ENCODE results near the gene TMTC1.

The TMTC1 gene

GRCh38 chr12:29742646-29743045 lies 41.1 kb downstream of the TMTC1 start:
- H3K4me3 ChIP-seq (ENCODE audit: low read length), result no peak overlapping the region
- no peaks in the 10 kb centered on the region for H3K4me1 ChIP-seq (ENCODE audit: insufficient read depth, low read length)
- H2AFZ ChIP-seq (ENCODE audit: low read depth, low read length), result no peak overlapping the region
- H3K27me3 ChIP-seq (ENCODE audit: insufficient read depth, low read length), result no peaks in the 10 kb centered on the region
- H3K36me3 ChIP-seq (ENCODE audit: insufficient read depth, low read length), result no peaks in the 10 kb centered on the region
- no peaks in the 10 kb centered on the region for H3K9me3 ChIP-seq (ENCODE audit: low read length)

GRCh38 chr12:29741342-29742241 lies 42.1 kb downstream of the TMTC1 start:
- Histone ChIP-seq H3K27me3 (ENCODE audit: insufficient read depth, low read length) (no peaks in the 10 kb centered on the region), H3K4me3 (ENCODE audit: low read length) (no peak overlapping the region), H3K9me3 (ENCODE audit: low read length) (no peaks in the 10 kb centered on the region), H2AFZ (ENCODE audit: low read depth, low read length) (no peak overlapping the region), H3K36me3 (ENCODE audit: insufficient read depth, low read length) (no peaks in the 10 kb centered on the region), H3K4me1 (ENCODE audit: insufficient read depth, low read length) (no peaks in the 10 kb centered on the region)

GRCh38 chr12:29739279-29739991 lies 44.3 kb downstream of the TMTC1 start:
- Histone ChIP-seq H3K4me1 (ENCODE audit: insufficient read depth, low read length) (no peaks in the 10 kb centered on the region), H2AFZ (ENCODE audit: low read depth, low read length) (no peak overlapping the region), H3K4me3 (ENCODE audit: low read length) (no peak overlapping the region), H3K27me3 (ENCODE audit: insufficient read depth, low read length) (no peaks in the 10 kb centered on the region), H3K36me3 (ENCODE audit: insufficient read depth, low read length) (no peaks in the 10 kb centered on the region), H3K9me3 (ENCODE audit: low read length) (no peaks in the 10 kb centered on the region)

GRCh38 chr12:29738365-29738764 lies 45.4 kb downstream of the TMTC1 start:
- Histone ChIP-seq H3K36me3 (ENCODE audit: insufficient read depth, low read length) (no peaks in the 10 kb centered on the region), H2AFZ (ENCODE audit: low read depth, low read length) (no peak overlapping the region), H3K9me3 (ENCODE audit: low read length) (no peaks in the 10 kb centered on the region), H3K27me3 (ENCODE audit: insufficient read depth, low read length) (no peaks in the 10 kb centered on the region), H3K4me3 (ENCODE audit: low read length) (no peak overlapping the region), H3K4me1 (ENCODE audit: insufficient read depth, low read length) (no peaks in the 10 kb centered on the region)

DNA sequence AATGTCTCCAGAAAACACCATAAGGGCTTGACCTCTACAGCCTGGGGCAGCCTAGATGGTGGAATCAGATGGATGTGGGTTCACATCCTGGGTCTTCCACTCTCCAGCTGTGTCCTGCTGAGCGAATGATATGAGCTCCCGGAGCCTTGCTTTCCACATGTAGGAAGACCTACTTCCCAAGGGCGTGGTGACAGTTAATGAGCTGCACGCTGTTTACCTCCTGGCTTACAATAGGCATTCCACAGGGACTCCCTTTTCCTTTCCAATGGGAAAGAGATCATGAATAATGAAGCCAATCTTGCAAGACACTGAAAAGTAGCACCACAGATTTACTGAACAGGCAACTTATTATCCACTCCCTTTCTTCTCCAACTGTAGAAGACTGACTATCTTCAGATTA lies 46.1 kb downstream of the TMTC1 start:
- no peak overlapping the region for H2AFZ ChIP-seq (ENCODE audit: low read depth, low read length)
- H3K36me3 ChIP-seq (ENCODE audit: insufficient read depth, low read length), result no peaks in the 10 kb centered on the region
- no peaks in the 10 kb centered on the region for H3K4me1 ChIP-seq (ENCODE audit: insufficient read depth, low read length)
- no peak overlapping the region for H3K4me3 ChIP-seq (ENCODE audit: low read length)
- no peaks in the 10 kb centered on the region for H3K9me3 ChIP-seq (ENCODE audit: low read length)
- H3K27me3 ChIP-seq (ENCODE audit: insufficient read depth, low read length), result no peaks in the 10 kb centered on the region

DNA sequence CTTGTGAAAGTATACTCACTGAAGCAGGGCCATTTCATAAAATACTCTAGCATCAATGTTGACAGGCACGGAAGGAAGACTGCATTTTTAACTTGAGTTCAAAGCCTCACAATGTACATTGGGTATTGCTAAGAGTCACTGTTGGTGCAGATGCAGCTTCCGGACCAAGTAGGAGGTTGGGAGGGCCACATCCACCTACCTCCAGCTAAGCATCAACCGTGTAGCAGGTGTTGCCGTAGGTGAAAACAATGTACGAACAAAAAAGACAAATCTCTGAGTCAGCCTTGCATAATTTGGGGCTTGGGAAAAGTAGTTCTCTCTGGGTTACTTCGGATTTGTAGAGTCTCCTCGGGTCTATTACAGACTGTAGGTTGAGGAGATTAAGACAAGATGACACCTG lies 48.1 kb downstream of the TMTC1 start:
- Histone ChIP-seq H2AFZ (ENCODE audit: low read depth, low read length) (no peak overlapping the region), H3K27me3 (ENCODE audit: insufficient read depth, low read length) (no peaks in the 10 kb centered on the region), H3K4me1 (ENCODE audit: insufficient read depth, low read length) (no peaks in the 10 kb centered on the region), H3K36me3 (ENCODE audit: insufficient read depth, low read length) (no peaks in the 10 kb centered on the region), H3K9me3 (ENCODE audit: low read length) (no peaks in the 10 kb centered on the region), H3K4me3 (ENCODE audit: low read length) (no peak overlapping the region)

DNA sequence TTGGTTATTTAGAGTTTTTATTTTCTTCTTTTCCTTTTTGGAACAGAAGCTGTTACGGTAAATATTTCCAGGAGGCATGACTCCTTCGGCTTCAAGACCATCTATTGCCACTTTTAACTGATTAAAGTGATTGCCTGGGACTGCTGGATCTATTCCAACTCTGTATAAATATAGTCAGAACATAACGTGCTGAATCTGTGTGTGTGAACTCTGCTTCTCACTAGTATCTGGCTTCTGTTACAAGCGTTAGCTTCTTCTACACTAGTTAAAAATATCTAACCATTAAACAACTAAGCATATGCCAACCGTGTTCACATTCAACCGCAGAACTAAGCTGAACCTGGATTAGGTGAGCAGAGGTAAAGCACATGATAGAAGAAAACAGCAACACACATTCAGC lies 49.0 kb downstream of the TMTC1 start:
- Histone ChIP-seq H3K36me3 (ENCODE audit: insufficient read depth, low read length) (no peaks in the 10 kb centered on the region), H3K4me1 (ENCODE audit: insufficient read depth, low read length) (no peaks in the 10 kb centered on the region), H3K9me3 (ENCODE audit: low read length) (no peaks in the 10 kb centered on the region), H3K4me3 (ENCODE audit: low read length) (no peak overlapping the region), H2AFZ (ENCODE audit: low read depth, low read length) (no peak overlapping the region), H3K27me3 (ENCODE audit: insufficient read depth, low read length) (no peaks in the 10 kb centered on the region)

GRCh38 chr12:29734305-29734704 lies 49.4 kb downstream of the TMTC1 start:
- Histone ChIP-seq H3K9me3 (ENCODE audit: low read length) (no peaks in the 10 kb centered on the region), H3K4me1 (ENCODE audit: insufficient read depth, low read length) (no peaks in the 10 kb centered on the region), H3K27me3 (ENCODE audit: insufficient read depth, low read length) (no peaks in the 10 kb centered on the region), H2AFZ (ENCODE audit: low read depth, low read length) (no peak overlapping the region), H3K4me3 (ENCODE audit: low read length) (no peak overlapping the region), H3K36me3 (ENCODE audit: insufficient read depth, low read length) (no peaks in the 10 kb centered on the region)

DNA sequence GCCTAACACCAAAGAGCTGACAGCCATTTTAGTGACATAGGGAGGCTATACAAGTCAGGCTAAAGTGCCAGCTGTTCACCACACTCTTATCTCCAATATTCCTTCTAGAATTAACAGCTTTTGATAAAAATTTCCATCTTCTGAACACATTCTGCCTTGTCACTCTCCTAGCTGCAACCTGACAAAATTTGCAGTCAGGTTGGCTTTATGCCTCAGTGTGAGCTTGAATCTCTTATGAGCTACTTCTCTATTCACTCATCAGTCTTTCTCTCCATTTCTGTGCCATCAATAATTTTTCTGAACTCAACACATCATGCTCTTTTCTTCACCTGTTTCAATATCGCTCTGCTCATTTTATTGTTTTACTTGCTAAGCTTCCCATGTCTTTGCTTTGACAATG lies 50.2 kb downstream of the TMTC1 start:
- no peaks in the 10 kb centered on the region for H3K9me3 ChIP-seq (ENCODE audit: low read length)
- no peaks in the 10 kb centered on the region for H3K36me3 ChIP-seq (ENCODE audit: insufficient read depth, low read length)
- H2AFZ ChIP-seq (ENCODE audit: low read depth, low read length), result no peak overlapping the region
- no peak overlapping the region for H3K4me3 ChIP-seq (ENCODE audit: low read length)
- H3K27me3 ChIP-seq (ENCODE audit: insufficient read depth, low read length), result no peaks in the 10 kb centered on the region
- H3K4me1 ChIP-seq (ENCODE audit: insufficient read depth, low read length), result no peaks in the 10 kb centered on the region

DNA sequence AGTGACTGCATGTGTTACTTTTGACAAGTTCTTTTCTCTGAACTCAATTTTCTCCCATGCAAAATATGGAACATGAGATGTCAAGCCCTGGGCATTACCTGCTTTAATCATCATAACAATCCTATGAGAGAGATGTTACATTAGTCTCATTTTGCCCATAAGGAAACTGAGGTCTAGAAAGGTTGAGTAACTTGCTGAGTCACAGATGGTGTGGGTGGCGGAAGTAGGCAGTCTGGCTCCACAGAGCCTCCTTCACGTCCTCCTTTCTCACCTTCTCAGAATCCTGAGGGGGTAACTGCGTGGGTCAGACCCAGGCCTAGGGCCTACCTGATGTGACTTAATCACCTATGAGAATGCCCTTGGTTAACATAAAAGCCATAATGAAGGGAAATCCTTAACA lies 50.7 kb downstream of the TMTC1 start:
- Histone ChIP-seq H3K9me3 (ENCODE audit: low read length) (no peaks in the 10 kb centered on the region), H3K4me3 (ENCODE audit: low read length) (no peak overlapping the region), H3K4me1 (ENCODE audit: insufficient read depth, low read length) (no peaks in the 10 kb centered on the region), H3K27me3 (ENCODE audit: insufficient read depth, low read length) (no peaks in the 10 kb centered on the region), H2AFZ (ENCODE audit: low read depth, low read length) (no peak overlapping the region), H3K36me3 (ENCODE audit: insufficient read depth, low read length) (no peaks in the 10 kb centered on the region)

- Histone ChIP-seq H3K9me3 (ENCODE audit: low read length) (no peaks in the 10 kb centered on the region), H3K27me3 (ENCODE audit: insufficient read depth, low read length) (no peaks in the 10 kb centered on the region), H3K4me3 (ENCODE audit: low read length) (no peak overlapping the region)
Observed at GRCh38 chr12:29732593-29732992, 51.1 kb downstream of the TMTC1 start.

GRCh38 chr12:29732191-29732590 lies 51.6 kb downstream of the TMTC1 start:
- Histone ChIP-seq H2AFZ (ENCODE audit: low read depth, low read length) (no peak overlapping the region), H3K36me3 (ENCODE audit: insufficient read depth, low read length) (no peaks in the 10 kb centered on the region), H3K9me3 (ENCODE audit: low read length) (no peaks in the 10 kb centered on the region), H3K27me3 (ENCODE audit: insufficient read depth, low read length) (no peaks in the 10 kb centered on the region), H3K4me3 (ENCODE audit: low read length) (no peak overlapping the region), H3K4me1 (ENCODE audit: insufficient read depth, low read length) (no peaks in the 10 kb centered on the region)

More at GRCh38 chr12:29732593-29732992, 51.1 kb downstream of the TMTC1 start:
- H3K4me1 ChIP-seq (ENCODE audit: insufficient read depth, low read length), result no peaks in the 10 kb centered on the region
- no peak overlapping the region for H2AFZ ChIP-seq (ENCODE audit: low read depth, low read length)
- no peaks in the 10 kb centered on the region for H3K36me3 ChIP-seq (ENCODE audit: insufficient read depth, low read length)

- no peaks in the 10 kb centered on the region for H3K9me3 ChIP-seq (ENCODE audit: low read length)
- no peaks in the 10 kb centered on the region for H3K27me3 ChIP-seq (ENCODE audit: insufficient read depth, low read length)
- H3K4me1 ChIP-seq (ENCODE audit: insufficient read depth, low read length), result no peaks in the 10 kb centered on the region
- H3K4me3 ChIP-seq (ENCODE audit: low read length), result no peak overlapping the region
- no peaks in the 10 kb centered on the region for H3K36me3 ChIP-seq (ENCODE audit: insufficient read depth, low read length)
- H2AFZ ChIP-seq (ENCODE audit: low read depth, low read length), result no peak overlapping the region
Observed at GRCh38 chr12:29731591-29731990, 52.2 kb downstream of the TMTC1 start.

Data from neuron (in vitro differentiated cells).